Stimulated activated CD4-positive, alpha-beta T cell treated with anti-CD3 and anti-CD28 coated beads, Interleukin-2, amount 100 ng/mL, for 48 hours (primary cell): Measurements from ENCODE around the gene ATP1B4.

Experiments used
- DNase-seq, 2 donors: peaks; one replicate each; pipeline ENCODE4 v3.0.0-alpha.2; 2020

Gene ATP1B4

DNA sequence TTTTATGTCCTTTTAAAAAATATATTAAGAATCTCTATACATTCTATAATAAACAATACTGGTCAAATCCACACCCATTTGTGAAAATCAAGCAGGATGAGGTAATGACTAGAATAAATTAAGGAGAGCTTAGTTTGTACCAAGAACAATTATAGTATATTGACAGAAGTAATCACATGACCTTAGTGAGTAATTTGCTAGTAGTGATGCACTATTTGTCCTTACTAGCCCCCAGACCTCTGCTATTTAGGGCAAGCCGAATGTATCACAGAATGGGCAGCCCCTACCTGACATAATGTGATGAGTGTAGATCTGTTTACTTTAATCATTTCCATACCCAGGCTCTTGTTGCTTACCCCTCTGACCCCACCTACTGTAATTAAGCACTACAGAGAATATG is 15.8 kb downstream of the ATP1B4 start:
- no peak for DNase-seq

DNA sequence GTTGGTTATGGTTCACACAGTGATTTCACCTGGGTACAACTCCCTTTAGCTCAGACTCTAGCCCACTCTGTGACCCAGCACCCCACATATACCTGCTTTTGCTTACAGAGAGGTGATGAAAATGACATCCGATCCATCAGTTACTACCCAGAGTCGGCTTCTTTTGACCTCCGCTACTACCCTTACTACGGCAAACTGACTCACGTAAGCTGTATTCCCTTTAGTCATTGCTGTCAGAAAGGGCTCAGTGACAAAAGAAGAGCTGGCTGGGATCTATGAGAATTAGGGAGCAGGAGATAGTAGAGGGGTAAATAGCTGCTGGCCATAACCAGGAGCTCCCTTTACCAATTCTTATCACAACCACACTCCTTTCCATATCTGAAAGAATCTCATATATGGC is 16.7 kb downstream of the ATP1B4 start:
- no peak for DNase-seq

DNA sequence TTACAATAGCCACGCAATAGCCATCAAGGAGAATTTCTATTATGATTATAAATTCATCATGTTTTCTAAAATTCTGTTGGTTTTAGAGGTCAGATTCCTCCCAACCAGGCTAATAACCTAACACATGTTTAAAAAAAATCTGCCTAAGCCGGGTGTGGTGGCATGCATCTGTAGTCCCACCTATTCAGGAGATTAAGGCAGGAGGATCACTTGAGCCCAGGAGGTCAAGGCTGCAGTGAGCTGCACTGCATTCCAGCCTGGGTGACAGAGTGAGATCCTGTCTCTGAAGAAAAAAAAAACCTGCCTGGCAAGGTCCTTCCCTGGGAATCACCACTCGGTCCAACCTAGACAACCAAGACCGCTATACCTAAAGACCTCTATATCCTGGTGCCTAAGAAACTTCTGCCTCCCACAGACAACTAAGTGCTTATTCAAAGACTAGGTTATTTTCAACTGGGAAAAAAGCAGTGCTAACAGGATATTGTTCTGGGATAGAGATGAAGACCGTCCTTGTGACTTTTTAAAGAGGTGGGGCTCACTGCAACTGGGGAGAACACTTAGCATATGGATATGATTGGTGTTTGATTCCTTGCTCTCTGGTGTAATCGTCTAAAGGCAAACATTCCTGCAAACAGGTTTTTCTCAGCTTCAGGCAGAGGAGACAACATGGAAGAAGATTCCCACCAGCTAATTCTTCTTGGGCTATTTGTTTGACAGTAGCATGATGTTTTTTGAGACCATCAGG is 18.2 kb downstream of the ATP1B4 start:
- DNase-seq, result no peak

DNA sequence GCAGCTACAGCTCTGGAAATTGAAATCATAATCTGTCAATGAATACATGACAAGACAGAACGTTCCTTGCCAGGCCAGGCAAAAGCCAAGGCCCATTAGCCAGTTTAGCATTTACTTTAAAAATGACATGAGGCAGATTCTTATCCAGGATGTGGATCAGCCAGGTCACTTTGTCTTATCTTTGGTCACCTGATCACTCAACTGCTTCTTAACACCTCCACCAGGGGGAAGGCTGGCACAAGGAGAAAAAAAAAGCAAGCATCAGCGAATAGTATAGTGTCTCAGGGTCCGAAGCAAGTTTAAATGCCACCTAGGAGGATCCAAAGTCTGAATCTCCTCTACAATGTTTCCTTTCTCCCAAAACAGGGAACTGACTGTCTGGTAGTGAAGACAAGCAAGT is 18.8 kb downstream of the ATP1B4 start:
- no peak for DNase-seq

- DNase-seq, result no peak
Observed at GRCh38 chrX:120401301-120401700, 39.4 kb downstream of the ATP1B4 start.

GRCh38 chrX:120402369-120402768 is 40.5 kb downstream of the ATP1B4 start:
- no peak for DNase-seq

DNA sequence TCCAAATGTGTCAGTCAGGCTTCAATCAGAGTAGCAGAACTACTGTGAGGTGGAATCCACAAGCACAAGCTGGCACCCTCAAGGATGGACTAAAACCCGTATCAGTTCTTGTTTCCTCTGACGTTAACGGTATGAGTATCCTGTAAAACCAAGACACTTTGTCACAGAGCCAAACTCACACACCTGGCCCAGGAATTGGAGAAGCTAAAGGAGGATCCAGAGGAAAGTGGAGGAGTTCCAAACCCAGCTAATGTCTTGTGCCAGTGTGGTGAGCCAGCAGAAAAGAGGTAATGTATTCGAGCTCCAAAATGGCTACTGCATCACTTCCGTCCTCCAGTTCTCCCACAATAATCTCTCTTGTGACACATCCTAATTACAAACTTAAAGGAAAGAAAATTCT is 44.7 kb downstream of the ATP1B4 start:
- DNase-seq, result no peak

DNA sequence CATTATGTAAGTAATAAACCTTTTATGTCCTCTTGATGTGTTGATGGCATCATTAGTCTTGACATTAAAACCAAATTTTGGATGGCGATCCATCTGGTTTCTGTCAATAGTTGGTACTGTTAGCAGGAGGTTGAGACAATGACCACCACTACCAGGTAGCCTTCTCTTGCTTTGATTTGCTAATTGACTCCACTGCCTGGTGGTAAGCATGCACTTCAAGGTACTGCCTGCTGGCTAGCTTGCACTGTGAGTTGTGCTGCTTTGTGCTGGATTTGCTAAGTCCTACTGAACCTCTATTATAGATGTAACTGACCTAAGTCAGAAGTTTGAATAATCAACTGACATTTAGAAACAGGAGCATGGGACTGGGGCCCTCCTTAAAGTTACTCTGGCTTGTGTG is 46.3 kb downstream of the ATP1B4 start:
- DNase-seq, result no peak

DNA sequence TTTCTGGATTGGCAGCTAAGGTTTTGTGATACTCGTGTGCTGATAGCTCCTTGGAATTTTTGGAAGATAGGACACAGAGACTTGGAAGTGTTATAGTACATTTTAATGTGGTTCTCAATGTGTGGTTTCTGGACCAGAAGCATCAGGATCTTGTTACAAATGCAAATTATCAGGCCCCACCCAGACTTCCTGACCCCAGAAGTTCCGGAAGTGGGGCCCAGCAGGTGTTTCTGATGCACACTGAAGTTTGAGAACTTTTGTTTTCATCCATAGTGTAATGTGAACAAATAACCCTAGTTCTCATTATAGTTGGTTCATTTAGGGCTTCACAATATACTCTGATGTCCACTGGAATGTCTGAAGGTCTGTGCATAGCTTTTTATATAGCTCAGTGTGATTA is 57.6 kb downstream of the ATP1B4 start:
- DNase-seq, result no peak

DNA sequence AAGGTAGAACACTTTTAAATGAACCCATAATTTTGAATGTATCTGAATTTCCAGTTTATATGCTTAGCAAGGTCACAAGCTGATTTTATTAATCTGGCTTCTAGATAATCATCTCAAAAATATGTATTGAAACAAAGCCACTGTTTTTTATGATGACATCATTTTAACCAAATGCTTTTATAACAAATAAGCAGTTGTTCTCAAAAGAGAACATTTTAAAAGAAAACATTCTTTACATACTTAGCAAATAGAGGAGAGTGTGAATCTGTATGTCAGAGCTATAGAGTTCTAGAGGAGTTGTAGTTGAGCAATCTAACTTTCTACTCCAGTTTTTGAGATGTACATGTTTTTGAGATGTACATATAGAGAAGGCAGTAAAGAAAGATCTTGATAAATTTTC is 64.7 kb downstream of the ATP1B4 start:
- no peak for DNase-seq

GRCh38 chrX:120428309-120428708 is 66.4 kb downstream of the ATP1B4 start:
- no peak for DNase-seq

DNA sequence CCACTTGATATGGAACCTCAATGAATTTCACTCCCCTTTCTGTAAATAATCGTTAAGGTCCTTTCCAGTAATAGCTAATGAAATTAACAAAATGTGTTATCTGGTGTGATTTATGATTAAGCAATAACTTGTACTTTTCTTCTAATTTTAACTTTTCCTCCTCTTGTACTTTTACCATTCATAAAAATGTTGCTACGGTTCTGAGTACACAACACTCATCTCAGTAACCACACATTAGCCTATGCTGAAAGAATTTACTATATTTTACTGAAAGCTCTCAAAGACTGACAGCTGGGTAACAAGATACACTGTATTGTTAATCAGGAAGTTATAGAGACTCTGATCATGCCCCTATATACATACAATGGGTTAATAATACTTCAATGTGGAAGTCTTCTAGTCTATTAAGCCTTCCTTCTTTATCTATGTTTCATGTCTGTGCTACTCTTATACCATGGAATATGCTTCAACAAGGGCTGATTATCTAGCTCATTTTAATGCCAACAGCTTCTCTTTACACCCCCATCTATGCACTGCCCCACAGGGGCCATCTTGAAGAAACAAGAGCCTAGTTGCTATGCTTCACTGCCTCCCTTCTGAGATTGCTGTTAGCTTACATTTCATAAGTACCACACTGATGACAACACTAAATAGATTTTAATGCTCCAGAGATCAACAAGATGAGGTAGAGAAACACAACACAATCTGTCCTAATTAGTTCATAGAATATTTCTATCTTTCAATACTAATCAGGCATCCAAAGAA is 68.1 kb downstream of the ATP1B4 start:
- no peak for DNase-seq
